ENCODE results near the gene FKBP10.
"Not testable (repeated sequence)": the region's sequence is repeated elsewhere in the genome, so short reads cannot be mapped to it uniquely, and the experiment has no call there.

The FKBP10 gene

DNA sequence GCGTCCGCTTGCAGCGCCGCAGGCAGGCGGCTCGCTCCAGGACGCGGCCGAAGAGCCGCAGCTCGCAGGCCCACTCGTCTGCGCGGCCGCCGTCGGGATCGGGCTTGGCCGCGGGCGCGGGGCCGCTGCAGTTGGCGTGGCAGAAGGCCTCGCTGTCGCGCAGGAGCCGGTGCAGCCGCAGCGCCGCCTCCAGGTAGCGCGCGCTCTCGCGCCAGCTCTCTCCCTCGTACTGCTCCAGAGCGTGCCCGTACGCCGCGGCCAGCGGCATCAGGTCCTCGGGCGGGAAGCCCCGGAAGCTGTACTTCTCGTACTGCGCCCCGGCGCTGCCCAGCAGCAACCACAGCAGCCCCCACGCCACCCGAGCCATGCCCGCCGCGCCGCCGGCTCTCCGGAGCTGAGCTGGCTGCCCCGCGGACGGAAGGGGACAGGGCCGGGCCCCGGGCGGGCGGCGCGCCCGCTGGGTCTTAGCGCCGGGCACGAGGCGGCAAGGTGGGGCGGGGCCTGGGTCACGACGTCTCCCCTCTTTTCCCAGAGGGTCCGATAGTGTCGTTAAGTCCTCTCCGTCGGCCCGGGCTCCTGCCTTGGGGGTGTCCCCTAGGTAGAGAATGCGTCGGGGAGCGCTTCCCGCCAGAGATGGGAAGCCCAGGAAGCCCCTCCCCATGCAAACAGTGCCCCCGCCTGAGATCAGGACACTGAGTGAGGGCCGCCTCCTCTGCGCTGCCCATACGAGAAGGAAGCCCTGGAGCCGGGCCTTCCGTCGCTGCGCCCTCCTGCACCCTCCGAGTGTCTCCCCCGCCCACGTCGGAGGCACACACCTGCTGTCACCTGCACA lies 1.0 kb upstream of the FKBP10 start, which contains the start of gene P3H4:
P3H4 (minus strand) TSS at position 401 of the 832 bp plus-strand sequence; CDS start at position 367, 34 bp downstream.
- DNase-seq = peak; percentile 52

DNA sequence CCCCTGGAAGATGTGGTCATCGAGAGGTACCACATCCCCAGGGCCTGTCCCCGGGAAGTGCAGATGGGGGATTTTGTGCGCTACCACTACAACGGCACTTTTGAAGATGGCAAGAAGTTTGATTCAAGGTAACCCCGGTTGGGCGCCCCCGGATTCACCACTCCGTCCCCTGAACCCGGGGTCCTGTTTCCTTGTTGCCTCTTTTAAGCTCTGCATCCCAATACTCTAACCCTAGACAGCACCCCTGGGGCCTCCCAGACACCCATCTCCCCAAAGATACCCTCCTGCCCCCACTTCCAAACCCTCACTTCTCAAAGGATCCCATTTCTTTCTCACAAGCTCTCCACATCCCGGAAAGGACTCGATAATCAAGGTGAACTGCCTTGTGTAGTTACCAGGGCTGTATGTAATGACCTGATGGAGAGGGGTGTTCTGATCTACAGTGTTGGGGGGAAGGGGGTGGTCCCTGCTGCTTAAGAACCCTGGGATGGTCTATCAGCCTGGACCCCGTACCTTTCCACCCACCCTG lies 412 bp downstream of the FKBP10 start:
- DNase-seq = no peak

DNA sequence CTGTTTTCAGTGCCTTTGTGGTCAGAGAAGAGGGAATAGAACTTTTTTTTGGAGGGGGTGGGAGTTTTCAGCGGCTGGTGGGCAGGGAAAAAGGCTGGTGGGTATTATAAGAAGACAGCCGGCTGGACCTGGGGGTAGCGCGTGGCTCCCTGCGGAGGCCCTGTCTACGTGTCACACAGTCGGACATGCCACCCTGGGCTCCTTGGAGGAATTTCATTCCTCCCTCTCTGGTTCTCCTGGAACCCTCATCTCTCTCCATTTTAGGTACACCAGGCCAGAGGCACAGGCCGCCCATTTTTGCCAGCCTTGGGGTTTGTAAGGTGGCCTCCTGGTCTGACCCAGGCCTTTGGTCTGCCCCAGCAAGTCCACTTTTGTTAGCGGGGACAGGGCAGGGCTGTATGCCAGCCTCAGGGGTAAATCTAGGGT lies 908 bp downstream of the FKBP10 start:
- no peak for DNase-seq

DNA sequence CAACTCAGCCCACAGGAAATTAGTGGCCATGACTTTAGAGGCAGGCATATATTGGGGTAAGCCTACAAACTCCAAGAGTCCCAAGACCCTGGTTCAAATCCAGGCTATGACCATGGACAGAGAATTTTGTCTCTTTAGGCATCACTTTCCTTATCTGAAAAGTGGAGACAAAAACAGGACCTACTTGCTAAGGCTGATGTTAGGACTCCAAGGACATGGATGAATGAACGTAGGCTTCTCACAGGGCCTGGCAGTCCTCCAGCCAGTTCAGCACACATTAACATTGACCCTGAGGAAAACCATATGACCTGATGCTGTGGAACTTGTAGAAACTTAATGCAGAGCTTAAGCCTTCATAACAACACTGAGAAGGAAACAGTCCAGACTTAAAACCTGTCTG lies 1.4 kb downstream of the FKBP10 start:
- DNase-seq = no peak

DNA sequence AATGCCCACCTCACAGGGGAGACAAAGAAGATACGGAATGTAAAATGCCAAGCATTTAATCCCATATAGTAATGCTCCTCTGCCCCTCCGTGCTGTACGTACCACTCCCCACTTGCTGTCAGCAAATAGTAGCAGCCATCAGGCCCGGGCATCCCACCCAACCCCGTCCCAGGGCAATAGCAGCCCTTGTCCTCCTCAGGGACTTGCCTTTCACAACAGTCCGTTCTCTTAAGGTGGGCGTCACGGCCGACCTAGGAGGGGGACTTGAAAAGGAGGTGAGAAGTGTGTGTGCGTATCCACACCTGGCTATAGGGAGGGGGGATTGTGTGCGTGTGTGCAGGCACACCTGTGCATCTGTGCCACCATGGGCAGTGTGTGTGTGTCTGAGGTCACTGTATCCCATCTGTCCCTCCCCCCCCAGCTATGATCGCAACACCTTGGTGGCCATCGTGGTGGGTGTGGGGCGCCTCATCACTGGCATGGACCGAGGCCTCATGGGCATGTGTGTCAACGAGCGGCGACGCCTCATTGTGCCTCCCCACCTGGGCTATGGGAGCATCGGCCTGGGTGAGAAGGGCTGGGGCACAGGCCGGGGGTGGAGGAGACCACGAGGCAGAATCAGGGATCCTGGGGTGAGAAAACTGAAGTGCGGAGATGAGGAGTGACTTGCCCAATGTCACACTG lies 4.0 kb downstream of the FKBP10 start:
- DNase-seq = no peak

DNA sequence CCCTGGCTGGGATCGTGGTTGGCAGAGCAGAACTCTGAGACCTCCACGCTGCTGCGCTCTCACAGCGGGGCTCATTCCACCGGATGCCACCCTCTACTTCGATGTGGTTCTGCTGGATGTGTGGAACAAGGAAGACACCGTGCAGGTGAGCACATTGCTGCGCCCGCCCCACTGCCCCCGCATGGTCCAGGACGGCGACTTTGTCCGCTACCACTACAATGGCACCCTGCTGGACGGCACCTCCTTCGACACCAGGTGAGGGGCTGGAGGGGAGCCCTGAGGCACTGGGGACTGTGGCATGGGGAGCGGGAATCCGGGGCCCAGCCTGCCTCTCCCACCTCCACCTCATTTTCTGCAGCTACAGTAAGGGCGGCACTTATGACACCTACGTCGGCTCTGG lies 5.2 kb downstream of the FKBP10 start:
- no peak for DNase-seq

DNA sequence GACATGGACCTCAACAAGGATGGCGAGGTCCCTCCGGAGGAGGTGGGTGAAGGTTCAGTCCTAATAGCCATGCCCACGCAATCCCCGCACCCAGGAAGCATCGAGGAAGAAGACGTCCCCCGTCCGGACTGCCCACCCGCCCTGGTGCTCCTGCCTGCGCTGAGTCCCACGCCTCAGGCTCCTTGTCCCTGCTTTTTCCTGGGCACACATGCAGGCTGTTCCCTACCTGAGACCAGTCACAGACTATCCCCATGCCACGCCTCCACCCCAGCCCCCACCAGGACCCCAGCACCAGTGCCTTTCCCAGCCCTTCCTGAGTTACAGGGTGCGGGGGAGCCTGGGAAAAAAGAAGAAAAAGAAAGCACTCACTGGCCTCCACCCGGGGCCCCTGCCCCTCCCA lies 9.0 kb downstream of the FKBP10 start:
- no peak for DNase-seq

DNA sequence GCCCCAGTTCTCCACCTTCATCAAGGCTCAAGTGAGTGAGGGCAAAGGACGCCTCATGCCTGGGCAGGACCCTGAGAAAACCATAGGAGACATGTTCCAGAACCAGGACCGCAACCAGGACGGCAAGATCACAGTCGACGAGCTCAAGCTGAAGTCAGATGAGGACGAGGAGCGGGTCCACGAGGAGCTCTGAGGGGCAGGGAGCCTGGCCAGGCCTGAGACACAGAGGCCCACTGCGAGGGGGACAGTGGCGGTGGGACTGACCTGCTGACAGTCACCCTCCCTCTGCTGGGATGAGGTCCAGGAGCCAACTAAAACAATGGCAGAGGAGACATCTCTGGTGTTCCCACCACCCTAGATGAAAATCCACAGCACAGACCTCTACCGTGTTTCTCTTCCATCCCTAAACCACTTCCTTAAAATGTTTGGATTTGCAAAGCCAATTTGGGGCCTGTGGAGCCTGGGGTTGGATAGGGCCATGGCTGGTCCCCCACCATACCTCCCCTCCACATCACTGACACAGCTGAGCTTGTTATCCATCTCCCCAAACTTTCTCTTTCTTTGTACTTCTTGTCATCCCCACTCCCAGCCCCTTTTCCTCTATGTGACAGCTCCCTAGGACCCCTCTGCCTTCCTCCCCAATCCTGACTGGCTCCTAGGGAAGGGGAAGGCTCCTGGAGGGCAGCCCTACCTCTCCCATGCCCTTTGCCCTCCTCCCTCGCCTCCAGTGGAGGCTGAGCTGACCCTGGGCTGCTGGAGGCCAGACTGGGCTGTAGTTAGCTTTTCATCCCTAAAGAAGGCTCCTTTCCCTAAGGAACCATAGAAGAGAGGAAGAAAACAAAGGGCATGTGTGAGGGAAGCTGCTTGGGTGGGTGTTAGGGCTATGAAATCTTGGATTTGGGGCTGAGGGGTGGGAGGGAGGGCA lies 9.7 kb downstream of the FKBP10 start:
- DNase-seq = no peak

DNA sequence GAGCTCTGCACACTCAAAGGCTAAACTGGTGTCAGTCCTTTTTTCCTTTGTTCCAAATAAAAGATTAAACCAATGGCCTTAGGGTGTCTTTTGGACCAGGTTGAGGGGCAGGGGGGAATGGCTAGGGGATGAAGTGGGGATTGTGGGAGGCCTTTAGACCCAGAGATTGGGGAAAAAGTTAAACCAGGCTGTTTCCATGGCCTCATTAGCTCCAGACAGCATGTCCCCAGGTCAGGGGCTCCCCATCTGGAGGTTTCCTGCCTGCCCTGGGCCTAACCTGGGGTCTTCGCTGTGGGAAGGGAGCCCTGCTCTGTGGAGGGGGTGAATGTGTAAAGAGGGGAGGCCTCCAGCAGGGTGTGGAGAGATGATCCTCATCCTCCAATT lies 10.3 kb downstream of the FKBP10 start:
- no peak for DNase-seq

DNA sequence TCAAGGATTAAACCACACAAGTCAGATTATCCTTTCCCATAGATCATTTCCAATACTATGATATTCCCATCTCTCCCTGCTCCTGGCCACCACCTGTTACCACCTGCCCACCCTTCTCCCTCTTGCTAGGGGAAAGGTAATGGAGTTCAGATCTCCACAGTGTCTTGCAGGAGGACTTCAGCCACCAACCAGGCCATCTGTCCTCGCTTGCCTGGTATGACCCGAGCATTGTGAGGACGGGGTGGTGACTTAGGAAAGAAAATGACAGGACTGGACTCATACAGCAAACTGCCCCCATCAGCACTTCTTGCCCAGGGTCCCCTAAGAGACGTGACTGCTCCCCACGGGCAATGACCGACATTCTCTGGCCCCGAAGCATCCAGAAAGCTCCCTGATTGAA lies 10.8 kb downstream of the FKBP10 start:
- DNase-seq = no peak

DNA sequence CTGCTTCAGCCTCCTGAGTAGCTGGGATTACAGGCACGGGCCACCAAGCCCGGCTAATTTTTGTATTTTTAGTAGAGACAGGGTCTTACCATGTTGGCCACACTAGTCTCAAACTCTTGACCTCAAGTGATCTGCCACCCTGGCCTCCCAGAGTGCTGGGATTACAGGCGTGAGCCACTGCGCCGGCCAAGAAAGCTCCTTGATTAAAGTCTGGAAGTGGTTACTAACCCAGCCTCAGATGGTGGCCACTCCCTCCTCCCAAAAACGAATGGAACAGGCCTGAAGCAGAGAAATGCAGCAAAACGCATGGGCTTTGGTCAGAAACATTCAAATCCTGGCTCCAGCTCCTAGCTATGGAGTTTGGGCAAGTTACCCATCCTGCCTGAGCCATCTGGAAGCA lies 11.3 kb downstream of the FKBP10 start:
- no peak for DNase-seq

DNA sequence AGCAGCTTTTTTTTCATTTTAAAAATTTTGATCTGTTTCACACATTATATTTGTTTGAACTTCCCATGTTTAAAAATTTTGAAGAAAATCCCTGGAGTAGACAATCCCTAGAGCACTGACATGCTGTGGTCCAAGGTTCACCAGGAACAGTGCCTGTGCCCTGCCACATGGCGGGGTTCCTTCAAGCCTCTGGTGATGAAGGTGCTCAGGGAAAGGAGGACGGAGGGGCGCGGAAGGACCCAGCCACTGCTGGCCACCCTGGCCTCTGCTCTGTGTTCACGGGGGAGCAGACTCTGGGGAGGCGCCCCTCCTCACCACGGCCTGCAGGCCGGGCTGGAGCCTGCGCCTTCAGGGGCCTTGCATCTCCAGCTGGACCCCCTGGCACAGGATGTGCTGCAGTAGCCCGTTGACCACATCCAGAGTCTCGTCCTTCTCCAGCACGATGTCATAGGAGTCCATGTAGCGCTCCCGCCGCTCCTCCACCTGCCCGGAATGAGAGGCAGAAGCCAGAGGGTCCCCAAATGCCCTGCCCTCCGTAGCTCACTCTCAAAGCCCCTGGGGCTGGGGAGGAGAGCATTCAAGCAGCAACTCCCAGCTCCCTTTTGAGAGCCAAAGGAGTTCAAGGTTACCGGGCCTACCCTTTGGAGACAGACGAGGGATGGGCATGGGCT lies 12.5 kb downstream of the FKBP10 start:
- DNase-seq = no peak

DNA sequence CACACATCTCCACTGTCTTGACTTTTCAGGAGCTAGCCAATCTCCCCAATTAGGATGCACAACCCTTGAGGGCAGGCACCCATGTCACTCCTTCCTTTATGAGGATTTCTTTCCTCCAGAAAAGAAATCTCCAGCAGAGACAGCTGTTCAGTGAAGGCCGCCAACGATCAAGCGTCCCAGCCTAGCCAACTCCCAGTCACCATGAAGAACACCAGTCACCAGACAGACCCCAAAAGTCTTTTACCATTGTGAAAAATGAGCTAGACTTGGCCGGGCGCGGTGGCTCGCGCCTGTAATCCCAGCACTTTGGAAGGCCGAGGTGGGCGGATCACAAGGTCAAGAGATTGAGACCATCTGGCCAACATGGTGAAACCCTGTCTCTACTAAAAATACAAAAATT lies 17.2 kb downstream of the FKBP10 start:
- DNase-seq = not testable (repeated sequence)

DNA sequence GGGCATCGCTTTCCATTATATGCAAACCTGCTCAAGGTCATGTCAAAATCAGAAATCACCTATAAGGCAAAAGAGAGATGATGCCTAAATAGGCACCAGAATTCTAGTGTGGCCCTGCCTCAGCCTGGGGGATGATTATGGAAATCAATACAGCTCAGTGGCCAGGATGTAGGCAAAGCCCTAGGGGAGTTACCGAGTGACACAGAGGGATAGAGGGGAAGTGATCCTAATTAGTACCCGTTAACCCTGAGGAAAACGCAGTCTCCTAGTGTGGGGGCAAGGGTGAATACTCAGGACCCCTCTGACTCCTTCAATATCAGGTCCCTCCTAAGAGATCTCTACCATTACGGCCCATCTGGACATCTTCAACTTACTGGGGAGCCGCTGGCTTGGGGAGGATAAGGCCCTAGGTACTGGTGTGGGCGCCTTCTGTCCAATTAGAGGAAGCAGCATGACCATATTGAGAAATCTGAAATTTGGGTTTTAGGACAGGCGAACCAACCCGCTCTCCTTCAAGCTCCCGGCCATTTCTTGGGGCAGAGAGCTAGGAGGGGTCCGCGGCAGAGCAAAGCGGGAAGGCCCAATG lies 22.5 kb downstream of the FKBP10 start:
- DNase-seq = no peak

DNA sequence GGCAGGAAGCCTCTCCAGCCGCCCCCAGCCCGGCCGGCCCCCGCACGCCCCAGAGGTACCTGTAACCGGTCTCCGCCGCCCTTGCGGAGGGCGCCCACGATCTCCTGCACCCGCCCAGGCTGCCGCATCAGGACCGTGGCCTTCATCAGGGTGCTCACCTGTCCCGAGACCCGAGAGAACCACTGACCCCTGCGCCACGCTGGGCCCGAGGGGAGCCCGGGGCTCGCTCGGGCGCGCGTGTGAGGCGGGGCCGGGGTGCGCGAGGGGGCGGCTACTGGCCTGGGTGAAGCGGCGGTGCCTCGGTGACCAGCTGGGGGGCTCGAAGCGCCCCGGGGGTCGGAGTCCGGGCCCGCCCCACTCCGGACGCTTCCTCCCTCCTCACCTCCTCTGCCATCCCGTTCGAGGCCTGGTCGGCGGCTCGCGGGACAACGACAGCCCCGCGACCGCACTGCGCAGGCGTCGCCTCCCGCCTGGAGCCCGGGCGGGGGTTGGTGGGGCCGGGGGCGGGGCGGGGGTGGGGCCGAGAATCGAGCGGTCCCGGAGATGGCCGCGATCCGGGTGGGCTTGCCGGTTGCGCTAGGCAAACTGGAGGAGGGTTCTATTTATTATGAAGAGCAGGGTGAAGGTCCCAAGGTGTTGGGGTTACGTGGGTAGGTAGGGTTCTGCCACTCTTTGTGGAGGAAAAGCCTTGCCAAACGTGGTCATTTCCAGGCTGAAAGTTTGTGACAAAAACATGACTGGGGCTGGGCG lies 23.2 kb downstream of the FKBP10 start, which contains the start of gene NT5C3B:
NT5C3B (minus strand) TSS at position 433 of the 750 bp plus-strand sequence; CDS start at position 394, 39 bp downstream.
- DNase-seq = peak; percentile 30

DNA sequence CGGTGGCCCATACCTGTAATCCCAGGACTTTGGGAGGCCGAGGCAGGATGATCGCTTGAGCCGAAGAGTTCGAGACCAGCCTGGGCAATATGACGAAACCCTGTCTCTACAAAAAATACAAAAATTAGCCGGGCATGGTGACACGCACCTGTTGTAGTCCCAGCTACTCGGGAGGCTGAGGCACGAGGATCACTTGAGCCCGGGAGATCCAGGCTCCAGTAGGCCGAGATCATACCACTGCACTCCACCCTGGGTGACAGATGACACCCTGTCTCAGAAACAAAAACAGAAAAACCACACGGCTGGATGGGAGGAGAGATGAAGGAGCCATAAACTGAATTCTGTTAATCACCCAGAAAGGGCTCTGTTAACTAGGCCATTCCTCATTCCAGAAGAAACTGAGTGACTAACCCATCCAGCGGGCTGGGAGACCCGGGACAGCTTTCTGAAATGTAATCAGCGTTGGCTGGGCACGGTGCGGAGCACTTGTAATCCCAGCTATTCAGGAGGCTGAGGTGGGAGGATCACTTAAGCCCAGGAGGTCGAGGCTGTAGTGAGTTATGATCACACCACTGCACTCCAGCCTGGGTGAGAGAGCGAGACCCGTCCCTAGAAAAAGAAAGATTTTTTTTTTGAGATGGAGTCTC lies 23.9 kb downstream of the FKBP10 start:
- DNase-seq = no peak

DNA sequence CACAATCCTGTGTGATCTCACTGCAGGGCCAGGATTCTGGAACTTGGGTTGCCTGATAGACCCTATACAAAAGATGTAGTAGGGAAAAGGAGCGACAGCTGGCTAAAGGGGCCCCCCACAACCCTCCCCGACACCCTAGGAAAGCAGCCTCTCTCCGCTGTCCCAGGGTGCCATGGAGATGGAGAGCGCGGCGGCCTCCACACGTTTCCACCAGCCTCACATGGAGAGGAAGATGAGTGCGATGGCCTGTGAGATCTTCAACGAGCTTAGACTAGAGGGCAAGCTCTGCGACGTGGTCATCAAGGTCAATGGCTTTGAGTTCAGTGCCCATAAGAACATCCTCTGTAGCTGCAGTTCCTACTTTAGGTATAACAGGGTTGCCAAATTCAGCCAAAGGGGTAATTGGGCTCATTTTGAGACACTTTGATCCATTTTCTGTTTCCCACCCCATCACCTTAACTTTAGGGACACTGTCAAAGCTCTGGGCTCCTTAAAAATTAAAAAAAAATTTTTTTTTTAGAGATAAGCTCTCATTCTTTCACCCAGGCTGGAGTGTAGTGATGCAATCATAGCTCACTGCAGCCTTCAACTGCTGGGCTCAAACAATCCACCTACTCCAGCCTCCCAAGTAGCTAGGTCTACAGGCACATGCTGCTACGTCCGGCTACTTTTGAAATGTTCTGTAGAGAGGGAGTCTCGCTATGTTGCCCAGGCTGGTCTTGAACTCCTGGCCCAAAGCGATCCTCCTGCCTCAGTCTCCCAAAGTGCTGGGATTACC lies 25.1 kb downstream of the FKBP10 start, which contains the start of gene KLHL10:
KLHL10 (plus strand) TSS at position 65 of the 778 bp plus-strand sequence; CDS start at position 173, 108 bp downstream.
- DNase-seq = no peak

DNA sequence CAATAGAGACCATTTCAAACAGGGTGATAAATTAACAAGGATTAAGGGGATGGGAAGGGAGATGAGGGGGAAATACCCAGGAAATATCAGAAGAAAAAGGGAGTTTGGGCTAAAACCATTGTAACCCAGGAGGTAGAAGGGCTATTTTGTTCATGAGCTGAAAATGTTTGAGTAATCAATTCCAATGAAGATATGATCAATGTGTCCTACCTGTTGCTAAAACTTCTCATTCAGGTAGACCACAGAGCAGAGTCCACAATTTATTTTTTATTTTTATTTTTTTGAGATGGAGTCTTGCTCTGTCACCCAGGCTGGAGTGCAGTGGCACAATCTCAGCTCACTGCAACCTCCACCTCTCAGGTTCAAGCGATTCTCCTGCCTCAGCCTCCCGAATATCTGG lies 26.6 kb downstream of the FKBP10 start:
- DNase-seq = not testable (repeated sequence)

DNA sequence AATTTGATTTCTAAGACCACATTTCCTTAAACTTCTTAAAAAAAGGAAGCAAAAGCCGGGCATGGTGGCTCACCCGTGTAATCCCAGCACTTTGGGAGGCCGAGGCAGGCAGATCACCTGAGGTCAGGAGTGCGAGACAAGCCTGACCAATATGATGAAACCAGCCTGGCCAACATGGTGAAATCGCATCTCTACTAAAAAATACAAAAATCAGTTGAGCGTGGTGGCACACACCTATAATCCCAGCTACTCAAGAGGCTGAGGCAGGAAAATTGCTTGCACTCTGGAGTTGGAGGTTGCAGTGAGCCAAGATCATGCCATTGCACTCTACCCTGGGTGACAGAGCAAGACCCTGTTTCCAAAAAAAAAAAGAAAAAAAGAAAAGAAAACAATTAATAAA lies 28.0 kb downstream of the FKBP10 start:
- DNase-seq = not testable (repeated sequence)

DNA sequence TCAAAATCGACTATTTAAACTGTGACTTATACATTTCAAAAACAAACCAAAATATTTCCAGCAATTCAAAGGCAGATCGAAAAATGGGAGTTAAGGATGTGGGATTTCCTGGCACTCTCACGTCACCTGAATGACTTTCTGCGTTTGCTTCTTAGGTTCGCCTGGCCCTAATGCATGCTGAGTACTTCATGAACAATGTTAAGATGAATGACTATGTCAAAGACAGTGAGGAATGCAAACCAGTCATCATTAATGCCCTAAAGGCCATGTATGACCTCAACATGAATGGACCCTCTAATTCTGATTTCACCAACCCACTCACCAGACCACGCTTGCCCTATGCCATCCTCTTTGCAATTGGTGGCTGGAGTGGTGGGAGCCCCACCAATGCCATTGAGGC lies 32.2 kb downstream of the FKBP10 start:
- DNase-seq = no peak
